B cell (primary cell): ENCODE measurements around the gene NOTCH3. TPM values are rescaled to one million over a fixed set of nuclear protein-coding genes. Genes with fewer than 3 reads are reported as not detected.

ENCODE experiments used
- ATAC-seq: fragments of 200-7000 bp; cut with Tn5 transposase; one replicate; pipeline ENCODE4 v1.10.0; 2021; ENCODE audit warnings: low read depth, mild to moderate bottlenecking, moderate number of reproducible peaks, moderate library complexity
- CTCF ChIA-PET: fragments of 350-600 bp; sonication (Branson Sonifier 250); formaldehyde crosslinking; loops from one replicate; lab custom pipeline; 2021; ENCODE audit warnings: antibody characterized with exemption, inconsistent platforms; lab: Charles Lee
- POLR2A ChIA-PET: fragments of 350-600 bp; sonication (Branson Sonifier 250); formaldehyde crosslinking; loops from one replicate; lab custom pipeline; 2021; ENCODE audit warnings: antibody characterized with exemption; lab: Charles Lee
- DNase-seq: peaks from one replicate; pipeline ENCODE4 v3.0.0; 2013
- H2AFZ ChIP-seq: 2 replicates; pipeline ENCODE4 v1.6.1; 2012; ENCODE audit warnings: mild to moderate bottlenecking, low read depth, low read length; ENCODE audit not compliant: insufficient read depth, poor library complexity, severe bottlenecking
- H3K27ac ChIP-seq, 2 donors: 1 replicate in 1 of 2; 2 replicates in 1 of 2; pipeline ENCODE4 v1.5.1; 2012 to 2013; ENCODE audit warnings: low read length in 2 of 2, mild to moderate bottlenecking in 2 of 2, moderate library complexity in 1 of 2
- H3K27me3 ChIP-seq, 4 experiments: fragments of 200-600 bp in 1 of 4; sonication (generic) in 1 of 4; replicated peaks in 1 of 4; 1 replicate in 2 of 4; 2 replicates in 2 of 4; pipeline versions ENCODE4 v1.6.1 to v1.7.0; 2013 to 2016; ENCODE audit warnings: low read length in 3 of 4, mild to moderate bottlenecking in 2 of 4, mixed read lengths in 1 of 4, moderate library complexity in 1 of 4; ENCODE audit not compliant: insufficient read depth in 4 of 4, control insufficient read depth in 3 of 4; ENCODE audit errors: control extremely low read depth in 1 of 4
- H3K36me3 ChIP-seq, 2 experiments: replicated peaks in 1 of 2; 1 replicate in 1 of 2; 2 replicates in 1 of 2; pipeline versions ENCODE4 v1.6.1 to v1.7.1; 2013; ENCODE audit warnings: low read length in 1 of 2; ENCODE audit not compliant: insufficient read depth in 2 of 2, control insufficient read depth in 1 of 2; ENCODE audit errors: control extremely low read depth in 1 of 2, extremely low read depth in 1 of 2
- H3K4me1 ChIP-seq, 2 donors: fragments of 200-600 bp in 1 of 2; sonication (generic) in 1 of 2; 1 replicate in 1 of 2; 2 replicates in 1 of 2; pipeline versions ENCODE4 v1.5.1 to v1.6.1; 2013 to 2017; ENCODE audit warnings: low read length in 2 of 2; ENCODE audit not compliant: control insufficient read depth in 2 of 2, insufficient read depth in 2 of 2
- H3K4me2 ChIP-seq: replicated peaks from 2 replicates; pipeline ENCODE3; 2012; ENCODE audit warnings: mild to moderate bottlenecking, low read depth, low read length; ENCODE audit not compliant: poor library complexity, severe bottlenecking
- H3K4me3 ChIP-seq, 5 experiments: fragments of 200-600 bp in 1 of 5; sonication (generic) in 1 of 5; 1 replicate in 3 of 5; 2 replicates in 2 of 5; pipeline versions ENCODE4 v1.5.1 to v1.7.0; 2011 to 2016; ENCODE audit warnings: low read length in 4 of 5, mild to moderate bottlenecking in 4 of 5, low read depth in 2 of 5, control low read depth in 1 of 5, moderate library complexity in 1 of 5; ENCODE audit not compliant: insufficient read depth in 1 of 5; ENCODE audit errors: control extremely low read depth in 1 of 5, extremely low read depth in 1 of 5
- H3K79me2 ChIP-seq: fragments of 200-600 bp; sonication (generic); one replicate; pipeline ENCODE4 v1.6.0; 2016; ENCODE audit warnings: low read length; ENCODE audit not compliant: control insufficient read depth, insufficient read depth
- H3K9ac ChIP-seq: fragments of 200-600 bp; sonication (generic); 2 replicates; pipeline ENCODE4 v1.6.1; 2017; ENCODE audit warnings: mild to moderate bottlenecking, low read length, moderate library complexity
- H3K9me3 ChIP-seq, 3 donors: one replicate each; pipeline versions ENCODE4 v1.6.1 to v1.7.1; 2013; ENCODE audit warnings: low read length in 2 of 3; ENCODE audit not compliant: control insufficient read depth in 2 of 3, insufficient read depth in 1 of 3; ENCODE audit errors: control extremely low read depth in 1 of 3
- H4K20me1 ChIP-seq: 2 replicates; pipeline ENCODE4 v1.6.0; 2012; ENCODE audit warnings: mild to moderate bottlenecking, low read length; ENCODE audit not compliant: insufficient read depth, control insufficient read depth, poor library complexity, severe bottlenecking
- H3K27ac Mint-ChIP-seq: one replicate; pipeline ENCODE4 v1.8.0; 2021; ENCODE audit warnings: mixed read lengths
- H3K27me3 Mint-ChIP-seq: one replicate; pipeline ENCODE4 v1.8.0; 2021; ENCODE audit warnings: mixed read lengths
- H3K4me1 Mint-ChIP-seq: one replicate; pipeline ENCODE4 v1.8.0; 2021; ENCODE audit warnings: mixed read lengths
- H3K4me3 Mint-ChIP-seq: one replicate; pipeline ENCODE4 v1.8.0; 2021; ENCODE audit warnings: mixed read lengths
- H3K9me3 Mint-ChIP-seq: one replicate; pipeline ENCODE4 v1.8.0; 2022; ENCODE audit warnings: mixed read lengths; ENCODE audit not compliant: insufficient read depth
- CTCF ChIP-seq: fragments of 200-600 bp; IDR thresholded peaks from one replicate; pipeline ENCODE4 v1.8.0; 2022; ENCODE audit warnings: antibody characterized with exemption, mild to moderate bottlenecking
- EZH2 ChIP-seq: IDR thresholded peaks from 2 replicates; pipeline ENCODE4 v1.6.1; 2012; ENCODE audit warnings: borderline replicate concordance, low read depth, mild to moderate bottlenecking, moderate library complexity, low read length; ENCODE audit not compliant: insufficient read depth, poor library complexity, severe bottlenecking
- WGBS: methylation state at CpG from one replicate; pipeline ENCODE4 v1.1.5; 2013; ENCODE audit warnings: missing lambda C conversion rate; ENCODE audit not compliant: insufficient coverage; 5-methylcytosine and 5-hydroxymethylcytosine counted together
- intact Hi-C: fragments of 100-400 bp; cut with micrococcal nuclease; formaldehyde crosslinking; loops from one replicate; pipeline ENCODE4 v1.10.0; 2022
- polyA plus RNA-seq: library from polyadenylated mRNA; depleted of rRNA; stranded (reverse); fragments of >200 nt; gene quantifications from 2 replicates; pipeline ENCODE4 v1.2.3, GENCODE V29; 2012
- total RNA-seq, 2 donors: library from RNA; stranded (reverse); fragments of 120-200 nt in 1 of 2; gene quantifications; 1 replicate in 1 of 2; 2 replicates in 1 of 2; pipeline versions ENCODE4 v1.2.3 to v1.2.4, GENCODE V29; 2013 to 2022

Gene NOTCH3
- total and polyA plus RNA-seq, 2 donors (not counting 1 experiment from before 2014, with no cell fraction given) = 0.01 to 0.05 TPM

GRCh38 chr19:15195371-15196334 lies 5.1 kb downstream of the NOTCH3 start:
- POLR2A ChIA-PET = no interaction called here
- Histone ChIP-seq H3K27ac (no peak overlapping the region), H3K4me2 (peak overlapping the region; percentile 70), H3K9ac (peak overlapping the region; percentile 19), H3K9me3 (peaks cover 0 to 5% (median 0%) of the 10 kb centered on the region in 3 donors), H3K4me3 (peak overlapping the region in 2 of 5 experiments; percentile 8 to 24), H3K4me1 (peaks cover 22 to 28% of the 10 kb centered on the region in 2 donors), H4K20me1 (no peaks in the 10 kb centered on the region), H3K36me3 (no peaks in the 10 kb centered on the region), H3K79me2 (no peaks in the 10 kb centered on the region), H3K27me3 (peaks cover 0 to 66% (median 17%) of the 10 kb centered on the region in 4 experiments), H2AFZ (no peak overlapping the region)
- no peak for TF ChIP-seq CTCF
- no peak for TF ChIP-seq EZH2
- Mint-ChIP-seq H3K4me1 (peaks cover 29% of the 10 kb centered on the region), H3K27ac (no peak overlapping the region), H3K9me3 (no peaks in the 10 kb centered on the region), H3K27me3 (peaks cover 54% of the 10 kb centered on the region), H3K4me3 (peak overlapping the region; percentile 70)
- intact Hi-C loops = no loop called here
- DNase-seq (no peak), ATAC-seq (no peak)
- CTCF ChIA-PET = interaction anchor here (1.0 kb wide), 1 partner anchor 359 kb away, joined by 3 read pairs; no protein-coding TSS in a partner anchor
- WGBS = 11% methylated on average over 80 of the region's 91 CpGs

GRCh38 chr19:15194938-15195337 lies 5.9 kb downstream of the NOTCH3 start:
- 65% methylated on average over 4 of the region's 6 CpGs for WGBS
- Histone ChIP-seq H3K27ac (no peak overlapping the region), H3K27me3 (peaks cover 0 to 60% (median 15%) of the 10 kb centered on the region in 4 experiments), H3K79me2 (no peaks in the 10 kb centered on the region), H3K36me3 (no peaks in the 10 kb centered on the region), H3K9ac (peak overlapping the region; percentile 19), H3K4me2 (peak overlapping the region; percentile 70), H3K4me1 (peaks cover 16 to 24% of the 10 kb centered on the region in 2 donors), H4K20me1 (no peaks in the 10 kb centered on the region), H2AFZ (no peak overlapping the region), H3K9me3 (peaks cover 0 to 5% (median 0%) of the 10 kb centered on the region in 3 donors), H3K4me3 (no peak overlapping the region)
- DNase-seq (no peak), ATAC-seq (no peak)
- intact Hi-C loops = no loop called here
- ChIA-PET POLR2A (no interaction called here), CTCF (interaction anchor here (1.0 kb wide), 1 partner anchor 360 kb away, joined by 3 read pairs; no protein-coding TSS in a partner anchor)
- peaks cover 29% of the 10 kb centered on the region for H3K4me1 Mint-ChIP-seq
- H3K4me3 Mint-ChIP-seq = peak overlapping the region; percentile 70
- H3K9me3 Mint-ChIP-seq = no peaks in the 10 kb centered on the region
- TF ChIP-seq EZH2 = no peak
- peaks cover 54% of the 10 kb centered on the region for H3K27me3 Mint-ChIP-seq
- no peak overlapping the region for H3K27ac Mint-ChIP-seq
